H1 (cell line): ENCODE measurements around the gene VSIG10L2. TPM values are rescaled to one million over a fixed set of nuclear protein-coding genes. Genes with fewer than 3 reads are reported as not detected.

Experiments
- CTCF ChIA-PET: fragments of 300-600 bp; sonication (Branson Sonifier 250); formaldehyde crosslinking; loops from one replicate; lab custom pipeline; 2021; ENCODE audit not compliant: partially characterized antibody; lab: Charles Lee
- POLR2A ChIA-PET: fragments of 300-600 bp; sonication (Branson Sonifier 250); formaldehyde crosslinking; loops from one replicate; lab custom pipeline; 2021; ENCODE audit warnings: inconsistent platforms; ENCODE audit not compliant: partially characterized antibody; lab: Charles Lee
- DNase-seq, 2 experiments: peaks; one replicate each; pipeline versions ENCODE4 v3.0.0 to v3.0.0-alpha.2; 2010 to 2022; ENCODE audit warnings: low spot score in 2 of 2, low read depth in 1 of 2, mixed read lengths in 1 of 2
- FAIRE-seq: peaks from 2 replicates; lab custom pipeline; 2011; peaks lifted over from hg19 to GRCh38; lab: Jason Lieb, UNC
- H2AFZ ChIP-seq: 2 replicates; pipeline ENCODE4 v1.8.1; 2012; ENCODE audit warnings: low read length, inconsistent platforms
- H2AK5ac ChIP-seq: 2 replicates; pipeline ENCODE4 v1.6.1; 2013; ENCODE audit warnings: low read depth, low read length
- H2BK120ac ChIP-seq: replicated peaks from 2 replicates; pipeline ENCODE3; 2013; ENCODE audit warnings: low read depth, low read length, inconsistent platforms
- H2BK12ac ChIP-seq: 2 replicates; pipeline ENCODE4 v1.6.1; 2013; ENCODE audit warnings: low read depth, low read length
- H2BK15ac ChIP-seq: 2 replicates; pipeline ENCODE4 v1.6.1; 2013; ENCODE audit warnings: low read length
- H2BK20ac ChIP-seq: 2 replicates; pipeline ENCODE4 v1.6.1; 2013; ENCODE audit warnings: low read length
- H2BK5ac ChIP-seq: 2 replicates; pipeline ENCODE4 v1.6.1; 2013; ENCODE audit warnings: low read depth, low read length
- H3K14ac ChIP-seq: 2 replicates; pipeline ENCODE4 v1.6.1; 2013; ENCODE audit warnings: inconsistent platforms; ENCODE audit not compliant: insufficient read length
- H3K18ac ChIP-seq: 2 replicates; pipeline ENCODE4 v1.6.1; 2013; ENCODE audit warnings: low read length; ENCODE audit errors: extremely low read depth
- H3K23ac ChIP-seq: 2 replicates; pipeline ENCODE4 v1.6.1; 2013; ENCODE audit warnings: inconsistent platforms; ENCODE audit not compliant: insufficient read length
- H3K23me2 ChIP-seq: 2 replicates; pipeline ENCODE4 v1.6.1; 2013; ENCODE audit warnings: low read depth, low read length
- H3K27ac ChIP-seq: 2 replicates; pipeline ENCODE4 v1.6.1; 2011; ENCODE audit warnings: low read depth, low read length, inconsistent platforms
- H3K27me3 ChIP-seq, 4 experiments: replicated peaks in 1 of 4; 1 replicate in 1 of 4; 2 replicates in 3 of 4; pipeline versions ENCODE4 v1.6.1 to v1.8.1; 2011 to 2013; ENCODE audit warnings: low read length in 3 of 4, mild to moderate bottlenecking in 3 of 4, inconsistent platforms in 2 of 4, mixed read lengths in 2 of 4, moderate library complexity in 1 of 4; ENCODE audit not compliant: control insufficient read depth in 3 of 4, insufficient read depth in 3 of 4; ENCODE audit errors: extremely low read depth in 1 of 4
- H3K36me3 ChIP-seq, 4 experiments: 2 replicates each; pipeline versions ENCODE4 v1.6.1 to v1.8.1; 2011 to 2013; ENCODE audit warnings: mild to moderate bottlenecking in 4 of 4, low read length in 3 of 4, moderate library complexity in 2 of 4, control low read depth in 1 of 4, inconsistent platforms in 1 of 4; ENCODE audit not compliant: insufficient read depth in 4 of 4, control insufficient read depth in 2 of 4
- H3K4ac ChIP-seq: replicated peaks from 2 replicates; pipeline ENCODE3; 2013; ENCODE audit warnings: low read length, low read depth, mixed read lengths, inconsistent platforms; ENCODE audit not compliant: insufficient read length
- H3K4me1 ChIP-seq, 4 experiments: replicated peaks in 1 of 4; 1 replicate in 1 of 4; 2 replicates in 3 of 4; pipeline versions ENCODE4 v1.6.1 to v1.8.1; 2011 to 2013; ENCODE audit warnings: low read length in 3 of 4, inconsistent platforms in 2 of 4, mixed read lengths in 1 of 4; ENCODE audit not compliant: insufficient read depth in 4 of 4, control insufficient read depth in 3 of 4
- H3K4me2 ChIP-seq, 2 experiments: 2 replicates each; pipeline versions ENCODE4 v1.6.1 to v1.8.1; 2011 to 2013; ENCODE audit warnings: low read depth in 2 of 2, low read length in 2 of 2, control low read depth in 1 of 2, inconsistent platforms in 1 of 2, mild to moderate bottlenecking in 1 of 2; ENCODE audit not compliant: insufficient read depth in 1 of 2
- H3K4me3 ChIP-seq, 4 experiments: fragments of 200-600, 300-600 bp in 1 of 4; sonication (generic), shearing (Covaris generic), sonication (Bioruptor Twin) in 1 of 4; 2 replicates each; pipeline versions ENCODE4 v1.5.1 to v1.8.1; 2011 to 2016; ENCODE audit warnings: low read length in 4 of 4, low read depth in 3 of 4, control low read depth in 2 of 4, inconsistent platforms in 2 of 4, mild to moderate bottlenecking in 2 of 4, mixed read lengths in 1 of 4, moderate library complexity in 1 of 4; ENCODE audit not compliant: insufficient read depth in 2 of 4; ENCODE audit errors: extremely low read depth in 1 of 4
- H3K56ac ChIP-seq: replicated peaks from 2 replicates; pipeline ENCODE3; 2013; ENCODE audit warnings: low read depth, mild to moderate bottlenecking, mixed read lengths, low read length, inconsistent platforms; ENCODE audit not compliant: insufficient read length
- H3K79me1 ChIP-seq: 2 replicates; pipeline ENCODE4 v1.6.1; 2013; ENCODE audit warnings: low read depth, low read length, control low read depth
- H3K79me2 ChIP-seq, 2 experiments: 2 replicates each; pipeline versions ENCODE4 v1.6.1 to v1.8.1; 2012 to 2013; ENCODE audit warnings: low read length in 2 of 2, mild to moderate bottlenecking in 2 of 2, inconsistent platforms in 1 of 2; ENCODE audit not compliant: insufficient read depth in 2 of 2, control insufficient read depth in 1 of 2
- H3K9ac ChIP-seq, 4 experiments: replicated peaks in 1 of 4; 1 replicate in 1 of 4; 2 replicates in 3 of 4; pipeline versions ENCODE4 v1.6.1 to v1.8.1; 2011 to 2013; ENCODE audit warnings: low read depth in 3 of 4, low read length in 3 of 4, control low read depth in 2 of 4, mild to moderate bottlenecking in 2 of 4, moderate library complexity in 2 of 4, inconsistent platforms in 1 of 4; ENCODE audit errors: extremely low read depth in 1 of 4
- H3K9me3 ChIP-seq, 2 experiments: 2 replicates each; pipeline versions ENCODE4 v1.6.1 to v1.8.1; 2012 to 2013; ENCODE audit warnings: mild to moderate bottlenecking in 2 of 2, moderate library complexity in 2 of 2, control low read depth in 1 of 2, inconsistent platforms in 1 of 2, low read depth in 1 of 2, low read length in 1 of 2, mixed read lengths in 1 of 2; ENCODE audit not compliant: insufficient read depth in 2 of 2
- H4K20me1 ChIP-seq, 2 experiments: replicated peaks in 1 of 2; 2 replicates each; pipeline versions ENCODE3 to v1.8.1; 2011 to 2013; ENCODE audit warnings: inconsistent platforms in 2 of 2, low read length in 2 of 2, mild to moderate bottlenecking in 1 of 2; ENCODE audit not compliant: insufficient read depth in 2 of 2, control insufficient read depth in 1 of 2
- H4K5ac ChIP-seq: 2 replicates; pipeline ENCODE4 v1.6.1; 2013; ENCODE audit warnings: low read length, low read depth, mixed read lengths, inconsistent platforms; ENCODE audit not compliant: insufficient read length
- H4K8ac ChIP-seq: 2 replicates; pipeline ENCODE4 v1.8.0; 2013; ENCODE audit warnings: mild to moderate bottlenecking, moderate library complexity, low read length, inconsistent platforms; ENCODE audit not compliant: insufficient read depth; ENCODE audit errors: extremely low read depth
- H4K91ac ChIP-seq: replicated peaks from 2 replicates; pipeline ENCODE3; 2013; ENCODE audit warnings: low read length, mixed read lengths, inconsistent platforms; ENCODE audit not compliant: insufficient read length
- ASH2L ChIP-seq: fragments of 200-600, 300-600 bp; sonication (generic); IDR thresholded peaks from one replicate; pipeline ENCODE4 v1.7.1; 2017; ENCODE audit warnings: low read length
- BACH1 ChIP-seq: IDR thresholded peaks from 2 replicates; pipeline ENCODE4 v1.6.1; 2012; ENCODE audit warnings: low read length, improper control_type of control experiment
- CBX8 ChIP-seq: fragments of 300-800, 300-1000 bp; sonication (generic); IDR thresholded peaks from 2 replicates; pipeline ENCODE4 v1.7.1; 2016; ENCODE audit warnings: low read depth, low read length, borderline replicate concordance
- CEBPB ChIP-seq: IDR thresholded peaks from 2 replicates; pipeline ENCODE4 v1.6.1; 2012; ENCODE audit warnings: low read depth, low read length
- CHD2 ChIP-seq: IDR thresholded peaks from 2 replicates; pipeline ENCODE4 v1.6.1; 2012; ENCODE audit warnings: low read length, improper control_type of control experiment
- HDAC2 ChIP-seq, 2 experiments: fragments of 300-600 bp in 1 of 2; sonication (generic) in 1 of 2; IDR thresholded peaks; 2 replicates each; pipeline ENCODE4 v1.6.1; 2011 to 2012; ENCODE audit warnings: low read depth in 2 of 2, low read length in 2 of 2, mild to moderate bottlenecking in 2 of 2, moderate library complexity in 2 of 2, borderline replicate concordance in 1 of 2, inconsistent platforms in 1 of 2
- KDM5A ChIP-seq: fragments of 200-600 bp; IDR thresholded peaks from 2 replicates; pipeline ENCODE4 v1.7.1; 2012; ENCODE audit warnings: mild to moderate bottlenecking, low read length, inconsistent platforms, mixed read lengths
- NRF1 ChIP-seq: IDR thresholded peaks from 2 replicates; pipeline ENCODE4 v1.6.1; 2011; ENCODE audit warnings: mild to moderate bottlenecking, low read depth, low read length, improper control_type of control experiment
- POLR2A ChIP-seq, 2 experiments: IDR thresholded peaks; 1 replicate in 1 of 2; 2 replicates in 1 of 2; pipeline ENCODE4 v1.6.1; 2011; ENCODE audit warnings: low read depth in 2 of 2, low read length in 2 of 2, mild to moderate bottlenecking in 2 of 2; ENCODE audit errors: control extremely low read depth in 1 of 2
- POLR2AphosphoS5 ChIP-seq: IDR thresholded peaks from 2 replicates; pipeline ENCODE4 v1.6.1; 2011; ENCODE audit warnings: low read depth, low read length
- SIRT6 ChIP-seq: IDR thresholded peaks from one replicate; pipeline ENCODE4 v1.7.1; 2012; ENCODE audit warnings: low read length, inconsistent platforms
- SUZ12 ChIP-seq: fragments of 200-600 bp; sonication (generic); IDR thresholded peaks from 2 replicates; pipeline ENCODE4 v1.6.1; 2012; ENCODE audit warnings: mild to moderate bottlenecking, inconsistent platforms, low read length, moderate library complexity, mixed read lengths
- ZNF274 ChIP-seq: IDR thresholded peaks from 2 replicates; pipeline ENCODE4 v1.7.0; 2012; ENCODE audit warnings: low read length, borderline replicate concordance; ENCODE audit errors: extremely low read depth
- WGBS, 2 experiments: shearing (Covaris generic) in 1 of 2; methylation state at CpG; one replicate each; pipeline versions ENCODE4 v1.1.6 to v1.1.7; 2013 to 2015; ENCODE audit warnings: low lambda C conversion rate in 2 of 2, mixed read lengths in 2 of 2, inconsistent platforms in 1 of 2, low coverage in 1 of 2, missing lambda C conversion rate in 1 of 2; ENCODE audit not compliant: insufficient replicate concordance in 2 of 2, insufficient coverage in 1 of 2, insufficient read length in 1 of 2; ENCODE audit errors: extremely low coverage in 1 of 2, missing lambda C conversion rate in 1 of 2; 5-methylcytosine and 5-hydroxymethylcytosine counted together
- polyA plus RNA-seq, 7 experiments: library from polyadenylated mRNA; depleted of rRNA in 3 of 7; stranded (reverse) in 5 of 7; unstranded in 2 of 7; fragments of >200 nt in 5 of 7; fragments of 200-250 nt in 2 of 7; gene quantifications; 1 replicate in 5 of 7; 2 replicates in 1 of 7; 4 replicates in 1 of 7; pipeline versions ENCODE4 v1.2.1 to v1.2.3, GENCODE V29; 2011 to 2013; ENCODE audit warnings: missing spikeins in 2 of 7, mixed read lengths in 2 of 7
- total RNA-seq: library from RNA; stranded (reverse); fragmentation: NEBNext Ultra II Directional; extraction: Animal tissue kit (Norgen Biotek cat#: 25700); gene quantifications from 2 replicates; pipeline ENCODE4 v1.2.1, GENCODE V29; 2021

Gene VSIG10L2
- total and polyA plus RNA-seq, 2 of the 8 experiments (the other 6 are each of a cell fraction or from before 2014, with no cell fraction given), result not detected

DNA sequence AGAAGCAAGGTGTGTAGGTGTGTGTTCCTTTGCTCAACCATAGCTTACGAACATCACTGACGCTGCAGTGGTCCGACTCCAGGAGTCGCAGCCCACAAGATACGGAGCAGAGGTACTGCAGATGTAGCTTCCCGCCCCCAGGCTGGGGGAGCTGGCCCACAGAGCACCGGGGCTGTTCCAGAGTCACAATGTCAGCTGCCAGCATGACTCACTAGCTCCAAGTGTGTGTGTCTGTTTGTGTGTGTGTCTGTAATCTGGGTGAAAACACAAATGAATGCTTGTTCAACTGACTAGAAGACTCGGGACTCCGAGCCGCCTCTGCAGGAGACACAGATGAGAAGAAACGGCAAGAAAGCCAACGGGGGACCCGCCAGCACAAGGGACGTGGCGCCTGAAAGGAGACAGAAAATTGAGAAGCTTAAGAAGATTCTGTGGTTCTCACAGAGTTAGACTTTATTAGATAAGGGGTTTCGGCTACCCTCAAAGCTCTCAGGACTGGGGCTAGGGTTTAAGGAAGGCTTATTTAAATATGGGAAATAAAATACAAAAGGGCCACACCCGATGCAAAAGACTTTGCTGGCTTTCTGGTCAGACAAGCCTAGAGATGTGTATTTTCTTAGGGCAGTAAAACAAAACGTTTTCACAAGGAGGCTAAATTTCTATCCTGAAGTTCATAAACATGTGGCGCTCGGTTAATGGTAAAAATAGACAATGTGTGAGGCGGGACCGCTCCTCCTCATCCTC, 10.7 kb downstream of the VSIG10L2 start:
- 89% methylated on average over 20 of the region's 22 CpGs; no CpG with 5 or more reads in 1 of the 2 experiments for WGBS, 2 experiments
- no peaks in the 10 kb centered on the region for H3K23me2 ChIP-seq
- TF ChIP-seq CBX8 (no peak), SUZ12 (no peak), HDAC2 (IDR thresholded peaks at IDR 0.05; ENCODE audit: borderline replicate concordance in 1 of 2, low read depth in 2 of 2, low read length in 2 of 2) (no peak), SIRT6 (no peak), ASH2L (no peak), BACH1 (no peak), POLR2A (IDR thresholded peaks at IDR 0.05; ENCODE audit: control extremely low read depth in 1 of 2, low read depth in 2 of 2, low read length in 2 of 2) (no peak), ZNF274 (no peak), CHD2 (no peak), CEBPB (no peak), POLR2AphosphoS5 (no peak), NRF1 (no peak), KDM5A (no peak)

More for the DNA sequence above, 10.7 kb downstream of the VSIG10L2 start:
- H3K18ac ChIP-seq, result no peak overlapping the region
- H3K14ac ChIP-seq, result no peak overlapping the region
- FAIRE-seq (no peak), DNase-seq (no peak)
- no peak overlapping the region for H3K4ac ChIP-seq
- 0 out of 2 replicates have a peak overlapping the region, but pooled peaks have one; percentile 48 for H4K8ac ChIP-seq
- H3K56ac ChIP-seq, result no peak overlapping the region
- H3K79me2 ChIP-seq, result no peaks in the 10 kb centered on the region
- H2AFZ ChIP-seq, result no peak overlapping the region
- no peak overlapping the region for H2AK5ac ChIP-seq
- no peak overlapping the region for H3K23ac ChIP-seq
- H3K36me3 ChIP-seq, result peaks cover 0 to 10% (median 4%) of the 10 kb centered on the region in 4 experiments; a peak in 4 of 8 replicates
- ChIA-PET CTCF (interaction anchor here (0.9 to 9.1 kb wide), 13 partner anchors 9 to 248 kb away, joined by 3 to 65 read pairs (median 4); partner anchors contain the start of gene VSIG10L2), POLR2A (interaction anchor here (0.9 kb wide), 1 partner anchor 9 kb away, joined by 3 read pairs; no protein-coding TSS in a partner anchor)
- H4K91ac ChIP-seq, result no peak overlapping the region
- H3K27ac ChIP-seq, result no peak overlapping the region
- H3K4me3 ChIP-seq, result no peak overlapping the region
- peaks cover 0 to 2% (median 0%) of the 10 kb centered on the region in 4 experiments; a peak in 2 of 7 replicates for H3K4me1 ChIP-seq
- H3K9me3 ChIP-seq, result no peaks in the 10 kb centered on the region
- H2BK20ac ChIP-seq, result no peak overlapping the region
- no peak overlapping the region for H3K4me2 ChIP-seq
- H2BK12ac ChIP-seq, result no peak overlapping the region
- no peak overlapping the region for H2BK5ac ChIP-seq
- no peak overlapping the region for H4K5ac ChIP-seq
- H3K79me1 ChIP-seq, result no peaks in the 10 kb centered on the region
- H3K27me3 ChIP-seq, result no peaks in the 10 kb centered on the region
- no peaks in the 10 kb centered on the region for H4K20me1 ChIP-seq
- no peak overlapping the region for H2BK120ac ChIP-seq
- no peak overlapping the region for H2BK15ac ChIP-seq
- H3K9ac ChIP-seq, result no peak overlapping the region
